CD4-positive, alpha-beta T cell (primary cell): ENCODE data around the gene MOSPD3. TPM values are rescaled to one million over a fixed set of nuclear protein-coding genes. Genes with fewer than 3 reads are reported as not detected.

Experiments used
- ATAC-seq: fragments of 200-7000 bp; cut with Tn5 transposase; one replicate; pipeline ENCODE4 v1.10.0; 2022; ENCODE audit warnings: mild to moderate bottlenecking; ENCODE audit not compliant: poor library complexity
- CTCF ChIA-PET: fragments of 350-600 bp; sonication (Branson Sonifier 250); formaldehyde crosslinking; loops from one replicate; lab custom pipeline; 2021; ENCODE audit warnings: antibody characterized with exemption, inconsistent platforms; lab: Charles Lee
- POLR2A ChIA-PET: fragments of 350-600 bp; sonication (Branson Sonifier 250); formaldehyde crosslinking; loops from one replicate; lab custom pipeline; 2021; ENCODE audit warnings: antibody characterized with exemption, inconsistent platforms; lab: Charles Lee
- DNase-seq, 14 experiments: peaks; one replicate each; pipeline ENCODE4 v3.0.0-alpha.2; 2013 to 2020; ENCODE audit warnings: mixed read lengths in 2 of 14
- H3K27ac ChIP-seq, 2 donors: one replicate each; pipeline versions ENCODE4 v1.5.1 to v1.7.0; 2013; ENCODE audit warnings: low read length in 2 of 2, low read depth in 1 of 2, mild to moderate bottlenecking in 1 of 2
- H3K27me3 ChIP-seq, 2 experiments: 1 replicate in 1 of 2; 2 replicates in 1 of 2; pipeline versions ENCODE4 v1.6.1 to v1.7.0; 2013; ENCODE audit warnings: low read length in 2 of 2, control low read depth in 1 of 2, mild to moderate bottlenecking in 1 of 2, moderate library complexity in 1 of 2; ENCODE audit not compliant: insufficient read depth in 2 of 2, control insufficient read depth in 1 of 2
- H3K36me3 ChIP-seq: one replicate; pipeline ENCODE4 v1.6.1; 2013; ENCODE audit warnings: low read length, control low read depth; ENCODE audit not compliant: insufficient read depth
- H3K4me1 ChIP-seq: one replicate; pipeline ENCODE4 v1.6.1; 2013; ENCODE audit warnings: low read length, control low read depth; ENCODE audit not compliant: insufficient read depth
- H3K4me3 ChIP-seq: one replicate; pipeline ENCODE4 v1.5.1; 2013; ENCODE audit warnings: mild to moderate bottlenecking, low read length, moderate library complexity
- H3K9me3 ChIP-seq, 2 experiments: 1 replicate in 1 of 2; 2 replicates in 1 of 2; pipeline versions ENCODE4 v1.6.1 to v1.7.0; 2013; ENCODE audit warnings: low read length in 2 of 2, mild to moderate bottlenecking in 2 of 2, control low read depth in 1 of 2, moderate library complexity in 1 of 2; ENCODE audit not compliant: control insufficient read depth in 1 of 2, insufficient read depth in 1 of 2
- H3K27ac Mint-ChIP-seq: one replicate; pipeline ENCODE4 v1.8.0; 2020; ENCODE audit warnings: mixed read lengths
- H3K27me3 Mint-ChIP-seq: one replicate; pipeline ENCODE4 v1.8.0; 2021; ENCODE audit warnings: mixed read lengths
- H3K36me3 Mint-ChIP-seq: one replicate; pipeline ENCODE4 v1.8.0; 2021; ENCODE audit warnings: low read depth, mixed read lengths
- H3K4me1 Mint-ChIP-seq: one replicate; pipeline ENCODE4 v1.8.0; 2021; ENCODE audit warnings: low read depth, mixed read lengths
- H3K4me3 Mint-ChIP-seq: one replicate; pipeline ENCODE4 v1.8.0; 2020; ENCODE audit warnings: mild to moderate bottlenecking, mixed read lengths
- H3K9me3 Mint-ChIP-seq: one replicate; pipeline ENCODE4 v1.8.0; 2020; ENCODE audit warnings: mixed read lengths
- CTCF ChIP-seq: fragments of 200-600 bp; IDR thresholded peaks from one replicate; pipeline ENCODE4 v1.8.0; 2022; ENCODE audit warnings: antibody characterized with exemption, mild to moderate bottlenecking
- intact Hi-C, 2 experiments: fragments of 100-400 bp; cut with DNase I in 1 of 2; cut with micrococcal nuclease in 1 of 2; formaldehyde crosslinking; loops; one replicate each; pipeline versions ENCODE4 v1.15.1 to v1.9.0; 2023 to 2025; cut with DNase I, micrococcal nuclease
- total RNA-seq, 174 experiments: library from RNA in 2 of 174; stranded (reverse) in 2 of 174; gene quantifications; one replicate each; pipeline ENCODE4 v1.2.3 and lab custom pipeline; 2021 to 2026

MOSPD3 gene
- total RNA-seq, 2 experiments from 2014 or later: 8.5 to 10.9 TPM

- Mint-ChIP-seq H3K4me3 (no peak overlapping the region), H3K9me3 (no peaks in the 10 kb centered on the region), H3K27me3 (no peaks in the 10 kb centered on the region), H3K27ac (no peak overlapping the region), H3K4me1 (peaks cover 24% of the 10 kb centered on the region), H3K36me3 (peaks cover 41% of the 10 kb centered on the region)
- no peak for DNase-seq
- no peak overlapping the region for H3K4me3 ChIP-seq
- peaks cover 58% of the 10 kb centered on the region for H3K36me3 ChIP-seq
- intact Hi-C loops: no loop called here
- H3K27ac ChIP-seq: no peak overlapping the region
- no peak for ATAC-seq
- H3K4me1 ChIP-seq: peaks cover 45% of the 10 kb centered on the region
- POLR2A ChIA-PET: interaction anchor here (4.6 kb wide), 1 partner anchor 12 kb away, joined by 70 read pairs; the partner anchor contains the start of genes FBXO24 and LRCH4
- no peak for TF ChIP-seq CTCF
- CTCF ChIA-PET: no interaction called here
- no peaks in the 10 kb centered on the region for H3K9me3 ChIP-seq
- H3K27me3 ChIP-seq: no peaks in the 10 kb centered on the region
These were observed 39.2 kb upstream of the MOSPD3 start for GRCh38 chr7:100572949-100573675.

GRCh38 chr7:100573691-100574361 is 38.5 kb upstream of the MOSPD3 start, which contains the start of gene SAP25:
SAP25 (minus strand) TSS chr7:100573900; CDS start chr7:100573742, 158 bp downstream.
- Histone ChIP-seq H3K36me3 (peaks cover 65% of the 10 kb centered on the region), H3K4me1 (peaks cover 38% of the 10 kb centered on the region), H3K27me3 (no peaks in the 10 kb centered on the region), H3K4me3 (no peak within 1 kb of the TSS), H3K27ac (no peak within 1 kb of the TSS), H3K9me3 (no peaks in the 10 kb centered on the region)
- no peak for TF ChIP-seq CTCF
- ATAC-seq (no peak), DNase-seq (peak in 1 of 14 experiments; percentile 42)
- intact Hi-C loops: no loop called here
- Mint-ChIP-seq H3K4me3 (no peak within 1 kb of the TSS), H3K27me3 (no peaks in the 10 kb centered on the region), H3K4me1 (peaks cover 18% of the 10 kb centered on the region), H3K9me3 (no peaks in the 10 kb centered on the region), H3K27ac (no peak within 1 kb of the TSS), H3K36me3 (peaks cover 42% of the 10 kb centered on the region)
- ChIA-PET POLR2A (interaction anchor here (4.6 kb wide), 1 partner anchor 11 kb away, joined by 70 read pairs; the partner anchor contains the start of genes FBXO24 and LRCH4), CTCF (no interaction called here)

- ATAC-seq (no peak), DNase-seq (no peak)
- no peak overlapping the region for H3K27ac ChIP-seq
- Mint-ChIP-seq H3K27ac (no peak overlapping the region), H3K4me1 (peaks cover 11% of the 10 kb centered on the region), H3K36me3 (peaks cover 46% of the 10 kb centered on the region), H3K27me3 (no peaks in the 10 kb centered on the region), H3K4me3 (no peak overlapping the region), H3K9me3 (no peaks in the 10 kb centered on the region)
- CTCF ChIA-PET: no interaction called here
- H3K36me3 ChIP-seq: peaks cover 71% of the 10 kb centered on the region
- no peaks in the 10 kb centered on the region for H3K27me3 ChIP-seq
- no peak overlapping the region for H3K4me3 ChIP-seq
- no peaks in the 10 kb centered on the region for H3K9me3 ChIP-seq
- POLR2A ChIA-PET: interaction anchor here (4.6 kb wide), 1 partner anchor 11 kb away, joined by 70 read pairs; the partner anchor contains the start of genes FBXO24 and LRCH4
- intact Hi-C loops: no loop called here
- TF ChIP-seq CTCF: no peak
- H3K4me1 ChIP-seq: peaks cover 30% of the 10 kb centered on the region
These were observed 37.8 kb upstream of the MOSPD3 start for GRCh38 chr7:100574362-100575205.
